ENCODE measurements around the gene ZNF789.

- no peak for TF ChIP-seq POLR2AphosphoS5 (IDR thresholded peaks at IDR 0.05)
- TF ChIP-seq CTCF (IDR thresholded peaks at IDR 0.05), result no peak
- TF ChIP-seq POLR2A (IDR thresholded peaks at IDR 0.05), result no peak
These were observed 27.9 kb downstream of the ZNF789 start for GRCh38 chr7:99500637-99501009.

Measured in suprapubic skin (tissue), 4 donors.